Neutrophil (primary cell): ENCODE data around the gene TTC23.

Experiments used
- H3K27ac ChIP-seq: fragments of 200-600 bp; sonication (generic); 2 replicates; pipeline ENCODE4 v1.5.1; 2016; ENCODE audit warnings: mild to moderate bottlenecking, moderate library complexity
- H3K27me3 ChIP-seq: fragments of 200-600 bp; sonication (generic); 2 replicates; pipeline ENCODE4 v1.6.0; 2016; ENCODE audit warnings: mild to moderate bottlenecking
- H3K36me3 ChIP-seq: fragments of 200-600 bp; sonication (generic); 2 replicates; pipeline ENCODE4 v1.5.1; 2017
- H3K4me1 ChIP-seq, 2 experiments: fragments of 200-600 bp in 1 of 2; sonication (generic) in 1 of 2; 1 replicate in 1 of 2; 2 replicates in 1 of 2; pipeline versions ENCODE4 v1.5.1 to v1.6.1; 2013 to 2016; ENCODE audit warnings: low read depth in 1 of 2, low read length in 1 of 2, mild to moderate bottlenecking in 1 of 2, moderate library complexity in 1 of 2; ENCODE audit not compliant: control insufficient read depth in 1 of 2, insufficient read depth in 1 of 2
- H3K4me3 ChIP-seq, 2 experiments: fragments of 200-600 bp in 1 of 2; sonication (generic) in 1 of 2; 1 replicate in 1 of 2; 2 replicates in 1 of 2; pipeline ENCODE4 v1.5.1; 2013 to 2016; ENCODE audit warnings: low read depth in 1 of 2, low read length in 1 of 2, mild to moderate bottlenecking in 1 of 2, moderate library complexity in 1 of 2
- H3K9me3 ChIP-seq: fragments of 200-600 bp; sonication (generic); 2 replicates; pipeline ENCODE4 v1.5.1; 2016
- CTCF ChIP-seq: fragments of 200-600 bp; sonication (generic); IDR thresholded peaks from 2 replicates; pipeline ENCODE4 v1.5.1; 2016; ENCODE audit warnings: antibody characterized with exemption

TTC23 gene

DNA sequence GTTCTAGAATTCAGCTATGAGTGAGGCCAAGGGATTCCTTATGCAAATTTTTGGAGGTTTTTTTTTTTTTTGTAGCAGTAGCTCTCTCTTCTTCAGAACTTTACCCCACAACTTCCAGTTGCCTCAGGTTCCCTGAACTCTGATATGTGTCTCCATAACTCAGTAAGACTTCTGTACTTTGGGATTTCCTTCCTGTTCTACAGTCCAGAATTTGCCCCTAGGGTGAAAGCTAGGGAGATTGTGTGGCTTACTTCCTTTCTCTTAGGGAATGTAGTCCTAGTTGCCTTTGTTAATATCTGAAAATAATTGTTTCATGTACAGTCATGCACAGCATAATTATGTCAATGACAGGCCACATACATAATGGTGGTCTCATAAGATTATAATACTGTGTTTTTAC lies 32.7 kb upstream of the TTC23 start:
- TF ChIP-seq CTCF: no peak
- Histone ChIP-seq H3K4me1 (peaks cover 26% of the 10 kb centered on the region in 2 experiments), H3K4me3 (no peak overlapping the region), H3K27ac (no peak overlapping the region), H3K9me3 (no peaks in the 10 kb centered on the region), H3K36me3 (no peaks in the 10 kb centered on the region), H3K27me3 (no peaks in the 10 kb centered on the region)

- Histone ChIP-seq H3K9me3 (no peaks in the 10 kb centered on the region), H3K27ac (no peak overlapping the region), H3K27me3 (no peaks in the 10 kb centered on the region), H3K4me1 (peaks cover 26 to 27% of the 10 kb centered on the region in 2 experiments), H3K36me3 (no peaks in the 10 kb centered on the region), H3K4me3 (no peak overlapping the region)
- TF ChIP-seq CTCF: no peak
These were observed 30.4 kb upstream of the TTC23 start for GRCh38 chr15:99279827-99280226.

DNA sequence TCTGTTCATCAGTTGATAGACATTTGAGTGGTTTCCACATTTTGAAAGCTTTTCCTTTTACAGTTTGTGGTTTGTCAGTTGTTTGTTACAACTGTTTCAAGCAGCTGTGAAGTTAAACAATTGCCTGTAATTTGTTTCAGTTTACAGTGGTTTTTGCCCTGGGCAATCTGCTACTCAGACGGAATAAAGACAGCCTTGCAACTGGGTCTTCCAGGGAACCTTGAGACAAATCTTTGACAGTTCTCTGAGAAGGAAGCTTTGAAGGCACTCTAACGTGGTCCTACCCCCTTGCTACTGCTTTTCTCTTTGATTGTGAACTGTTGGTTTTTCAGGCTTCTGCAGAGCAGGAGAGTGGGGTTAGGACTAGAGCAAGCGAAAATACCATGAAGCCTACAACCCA lies 29.9 kb upstream of the TTC23 start:
- Histone ChIP-seq H3K4me3 (no peak overlapping the region), H3K4me1 (peaks cover 22 to 26% of the 10 kb centered on the region in 2 experiments), H3K9me3 (no peaks in the 10 kb centered on the region), H3K27ac (no peak overlapping the region), H3K36me3 (no peaks in the 10 kb centered on the region), H3K27me3 (no peaks in the 10 kb centered on the region)
- no peak for TF ChIP-seq CTCF

- Histone ChIP-seq H3K9me3 (no peaks in the 10 kb centered on the region), H3K27me3 (no peaks in the 10 kb centered on the region), H3K4me3 (no peak overlapping the region), H3K27ac (no peak overlapping the region), H3K4me1 (peaks cover 5 to 7% of the 10 kb centered on the region in 2 experiments), H3K36me3 (no peaks in the 10 kb centered on the region)
- TF ChIP-seq CTCF: no peak
These were observed 26.2 kb upstream of the TTC23 start for GRCh38 chr15:99275525-99276128.

DNA sequence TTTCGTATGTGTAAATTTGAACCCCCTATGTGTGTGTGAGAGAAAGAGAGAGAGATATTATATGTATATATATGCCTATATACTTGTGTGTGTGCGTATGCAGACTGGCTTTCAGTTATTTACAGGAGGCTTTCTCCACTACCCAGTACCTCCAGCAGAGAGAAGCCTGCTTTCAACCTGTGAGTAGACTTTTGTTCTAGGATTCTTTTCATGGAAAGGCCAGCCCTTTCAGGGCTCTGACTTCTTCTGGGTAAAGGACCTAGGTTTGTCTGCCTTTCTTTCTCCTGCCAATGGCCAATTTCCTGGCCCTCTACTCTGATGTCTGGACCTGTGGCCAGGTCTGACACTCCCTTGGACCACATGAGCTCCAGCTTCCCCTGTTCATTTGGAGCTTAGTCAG lies 25.7 kb upstream of the TTC23 start:
- no peak for TF ChIP-seq CTCF
- Histone ChIP-seq H3K27ac (no peak overlapping the region), H3K27me3 (no peaks in the 10 kb centered on the region), H3K36me3 (no peaks in the 10 kb centered on the region), H3K4me3 (no peak overlapping the region), H3K9me3 (no peaks in the 10 kb centered on the region), H3K4me1 (peaks cover 3 to 7% of the 10 kb centered on the region in 2 experiments)
